Naive thymus-derived CD4-positive, alpha-beta T cell (primary cell): ENCODE data around the gene ALKBH4. TPM values are rescaled to one million over a fixed set of nuclear protein-coding genes. Genes with fewer than 3 reads are reported as not detected.

Experiments used
- ATAC-seq: fragments of 150-1000 bp; cut with Tn5 transposase; 2 replicates; pipeline ENCODE4 v1.10.0; 2021; ENCODE audit warnings: mild to moderate bottlenecking, moderate library complexity
- CTCF ChIA-PET: fragments of 350-600 bp; sonication (Branson Sonifier 250); formaldehyde crosslinking; loops from one replicate; lab custom pipeline; 2021; ENCODE audit warnings: antibody characterized with exemption; lab: Charles Lee
- POLR2A ChIA-PET: fragments of 350-600 bp; sonication (Branson Sonifier 250); formaldehyde crosslinking; loops from one replicate; lab custom pipeline; 2021; ENCODE audit warnings: antibody characterized with exemption, inconsistent platforms; lab: Charles Lee
- DNase-seq, 9 donors: peaks; one replicate each; pipeline versions ENCODE4 v3.0.0 to v3.0.0-alpha.2; 2020 to 2022; ENCODE audit warnings: mixed read lengths in 1 of 9
- H3K27ac ChIP-seq: one replicate; pipeline ENCODE4 v1.7.0; 2013; ENCODE audit warnings: mild to moderate bottlenecking, low read depth, low read length, moderate library complexity
- H3K27me3 ChIP-seq, 2 donors: one replicate each; pipeline ENCODE4 v1.7.0; 2013; ENCODE audit warnings: low read length in 2 of 2, mild to moderate bottlenecking in 2 of 2, moderate library complexity in 2 of 2; ENCODE audit not compliant: control insufficient read depth in 2 of 2, insufficient read depth in 2 of 2
- H3K36me3 ChIP-seq, 3 experiments: 1 replicate in 2 of 3; 2 replicates in 1 of 3; pipeline ENCODE4 v1.7.0; 2013; ENCODE audit warnings: low read length in 3 of 3, mild to moderate bottlenecking in 3 of 3, moderate library complexity in 1 of 3; ENCODE audit not compliant: insufficient read depth in 3 of 3, control insufficient read depth in 2 of 3
- H3K4me1 ChIP-seq, 2 donors: one replicate each; pipeline ENCODE4 v1.7.0; 2013; ENCODE audit warnings: low read length in 2 of 2, mild to moderate bottlenecking in 2 of 2, moderate library complexity in 1 of 2; ENCODE audit not compliant: control insufficient read depth in 2 of 2, insufficient read depth in 2 of 2
- H3K4me3 ChIP-seq: 2 replicates; pipeline ENCODE4 v1.7.0; 2013; ENCODE audit warnings: mild to moderate bottlenecking, low read length
- H3K9me3 ChIP-seq, 3 experiments: 1 replicate in 2 of 3; 2 replicates in 1 of 3; pipeline ENCODE4 v1.7.0; 2013; ENCODE audit warnings: low read length in 3 of 3; ENCODE audit not compliant: control insufficient read depth in 2 of 3
- H3K27ac Mint-ChIP-seq, 9 donors: one replicate each; pipeline ENCODE4 v1.8.0; 2020 to 2022; ENCODE audit warnings: mixed read lengths in 9 of 9, mild to moderate bottlenecking in 8 of 9, moderate library complexity in 5 of 9, inconsistent platforms in 2 of 9
- H3K27me3 Mint-ChIP-seq, 5 donors: one replicate each; pipeline ENCODE4 v1.8.0; 2021 to 2022; ENCODE audit warnings: mixed read lengths in 5 of 5, mild to moderate bottlenecking in 1 of 5
- H3K36me3 Mint-ChIP-seq, 5 donors: one replicate each; pipeline ENCODE4 v1.8.0; 2020 to 2022; ENCODE audit warnings: mixed read lengths in 5 of 5, mild to moderate bottlenecking in 3 of 5, inconsistent platforms in 1 of 5
- H3K4me1 Mint-ChIP-seq, 7 donors: one replicate each; pipeline ENCODE4 v1.8.0; 2020 to 2022; ENCODE audit warnings: mixed read lengths in 7 of 7, mild to moderate bottlenecking in 3 of 7, inconsistent platforms in 1 of 7
- H3K4me3 Mint-ChIP-seq, 10 donors: one replicate each; pipeline ENCODE4 v1.8.0; 2020 to 2022; ENCODE audit warnings: mild to moderate bottlenecking in 10 of 10, mixed read lengths in 10 of 10, moderate library complexity in 6 of 10, inconsistent platforms in 2 of 10
- H3K9me3 Mint-ChIP-seq, 11 donors: one replicate each; pipeline ENCODE4 v1.8.0; 2020 to 2022; ENCODE audit warnings: mixed read lengths in 11 of 11, mild to moderate bottlenecking in 4 of 11, inconsistent platforms in 1 of 11, moderate library complexity in 1 of 11
- intact Hi-C, 2 donors: fragments of 100-400 bp; cut with micrococcal nuclease; formaldehyde crosslinking; loops; one replicate each; pipeline ENCODE4 v1.15.1; 2023
- polyA plus RNA-seq, 2 donors: library from polyadenylated mRNA; unstranded; fragments of 300-500 nt; fragmentation: Illumina TruSeq; gene quantifications; one replicate each; pipeline ENCODE4 v1.2.3, GENCODE V29; 2021
- total RNA-seq, 6 experiments: library from RNA in 5 of 6; stranded (reverse) in 5 of 6; gene quantifications; 1 replicate in 5 of 6; 2 replicates in 1 of 6; pipeline ENCODE4 v1.2.3 and lab custom pipeline; 2021 to 2026

Gene ALKBH4
- total and polyA plus RNA-seq, 7 experiments from 2014 or later, result 4.0 to 24.7 (median 11.7) TPM

- peak overlapping the region in 1 of 9 donors; percentile 24 for H3K27ac Mint-ChIP-seq
- H3K27me3 Mint-ChIP-seq, result no peaks in the 10 kb centered on the region
- H3K4me3 ChIP-seq, result no peak overlapping the region
- H3K4me3 Mint-ChIP-seq, result no peak overlapping the region
- H3K9me3 Mint-ChIP-seq, result no peaks in the 10 kb centered on the region
- no peak overlapping the region for H3K27ac ChIP-seq
- CTCF ChIA-PET, result no interaction called here
- intact Hi-C loops, result loop anchor here (5.0 to 10.0 kb wide), 2 partner anchors 185 to 193 kb away; partner anchors contain the start of gene SH2B2 (in 1 of the 2)
- peaks cover 0 to 9% (median 0%) of the 10 kb centered on the region in 5 donors for H3K36me3 Mint-ChIP-seq
- ATAC-seq, result no peak
- POLR2A ChIA-PET, result interaction anchor here (1.3 kb wide), 1 partner anchor 58 kb away, joined by 4 read pairs; no protein-coding TSS in a partner anchor
- peaks cover 9 to 13% of the 10 kb centered on the region in 2 donors for H3K4me1 ChIP-seq
- DNase-seq, result no peak
- peaks cover 0 to 20% (median 18%) of the 10 kb centered on the region in 7 donors for H3K4me1 Mint-ChIP-seq
- peaks cover 0 to 59% (median 0%) of the 10 kb centered on the region in 3 experiments for H3K36me3 ChIP-seq
- H3K27me3 ChIP-seq, result no peaks in the 10 kb centered on the region
- no peaks in the 10 kb centered on the region for H3K9me3 ChIP-seq
Observed at GRCh38 chr7:102469972-102470825, 5.5 kb upstream of the ALKBH4 start.

DNA sequence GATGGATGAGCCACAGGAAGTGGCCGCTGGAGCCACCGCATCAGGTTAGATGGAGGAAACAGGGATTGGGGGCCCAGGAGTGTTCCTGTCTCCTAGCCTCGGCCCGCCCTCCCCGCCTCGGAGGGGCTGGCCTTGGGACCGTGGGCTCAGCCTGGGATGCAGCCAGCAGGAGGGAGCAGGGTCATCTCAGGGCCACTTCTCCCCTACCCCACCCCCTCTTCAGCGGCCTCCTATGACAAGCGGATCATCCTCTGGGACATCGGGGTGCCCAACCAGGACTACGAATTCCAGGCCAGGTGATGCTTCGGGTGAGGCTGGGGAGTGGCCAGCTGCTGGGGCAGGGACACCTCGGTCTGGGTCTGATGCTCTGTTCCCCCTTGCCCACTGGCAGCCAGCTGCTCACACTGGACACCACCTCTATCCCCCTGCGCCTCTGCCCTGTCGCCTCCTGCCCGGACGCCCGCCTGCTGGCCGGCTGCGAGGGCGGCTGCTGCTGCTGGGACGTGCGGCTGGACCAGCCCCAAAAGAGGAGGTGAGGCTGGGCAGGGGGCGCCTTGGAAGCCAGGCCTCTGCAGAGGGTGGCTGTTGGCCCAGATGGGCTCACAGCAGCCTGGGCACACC is 4.8 kb upstream of the ALKBH4 start:
- Histone ChIP-seq H3K9me3 (no peaks in the 10 kb centered on the region), H3K4me3 (no peak overlapping the region), H3K36me3 (peaks cover 0 to 64% (median 0%) of the 10 kb centered on the region in 3 experiments), H3K27me3 (no peaks in the 10 kb centered on the region), H3K4me1 (peaks cover 9 to 13% of the 10 kb centered on the region in 2 donors), H3K27ac (no peak overlapping the region)
- Mint-ChIP-seq H3K27me3 (no peaks in the 10 kb centered on the region), H3K9me3 (no peaks in the 10 kb centered on the region), H3K4me3 (no peak overlapping the region), H3K27ac (no peak overlapping the region), H3K4me1 (peaks cover 0 to 22% (median 19%) of the 10 kb centered on the region in 7 donors), H3K36me3 (peaks cover 0 to 9% (median 0%) of the 10 kb centered on the region in 5 donors)
- intact Hi-C loops, result loop anchor here (5.0 to 10.0 kb wide), 2 partner anchors 185 to 192 kb away; partner anchors contain the start of gene SH2B2 (in 1 of the 2)
- CTCF ChIA-PET, result no interaction called here
- ATAC-seq (no peak), DNase-seq (no peak)
- POLR2A ChIA-PET, result no interaction called here

DNA sequence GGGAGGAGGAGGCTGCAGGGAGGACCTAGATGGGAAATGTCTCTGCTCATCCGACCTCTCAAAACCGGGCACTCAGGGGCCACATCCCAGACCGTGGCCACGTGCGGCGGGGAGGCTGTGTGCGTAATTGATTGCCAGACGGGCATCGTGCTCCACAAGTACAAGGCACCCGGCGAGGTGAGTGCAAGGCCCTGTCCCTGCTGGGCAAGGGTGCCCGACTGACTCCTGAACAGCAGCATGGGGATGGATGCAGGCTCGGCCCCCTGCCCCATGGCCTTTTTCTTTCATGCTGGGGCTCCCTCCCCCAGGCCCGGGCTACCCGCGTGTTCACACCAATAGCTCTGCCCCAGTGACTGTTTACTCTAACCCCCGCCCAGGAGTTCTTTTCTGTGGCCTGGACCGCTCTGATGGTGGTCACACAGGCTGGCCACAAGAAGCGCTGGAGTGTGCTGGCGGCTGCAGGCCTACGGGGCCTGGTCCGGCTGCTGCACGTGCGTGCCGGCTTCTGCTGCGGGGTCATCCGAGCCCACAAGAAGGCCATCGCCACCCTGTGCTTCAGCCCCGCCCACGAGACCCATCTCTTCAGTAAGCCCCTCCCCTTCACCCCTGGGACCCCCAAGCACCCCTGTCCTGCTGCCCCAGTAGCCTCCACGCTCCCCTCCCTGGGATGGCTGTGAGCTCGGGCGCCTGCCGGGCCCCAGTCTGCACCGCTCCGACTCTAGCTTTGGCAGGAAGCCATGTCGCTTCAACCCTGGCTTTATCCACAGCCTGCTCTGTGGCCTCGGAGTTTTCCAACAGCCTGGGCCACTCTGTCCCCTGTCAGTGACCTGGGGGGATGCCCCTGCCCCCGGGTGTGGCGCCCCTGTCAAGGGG is 4.1 kb upstream of the ALKBH4 start:
- Mint-ChIP-seq H3K4me1 (peaks cover 6 to 28% (median 25%) of the 10 kb centered on the region in 7 donors), H3K27ac (no peak overlapping the region), H3K27me3 (no peaks in the 10 kb centered on the region), H3K36me3 (peaks cover 0 to 9% (median 0%) of the 10 kb centered on the region in 5 donors), H3K9me3 (no peaks in the 10 kb centered on the region), H3K4me3 (no peak overlapping the region)
- H3K36me3 ChIP-seq, result peaks cover 0 to 65% (median 0%) of the 10 kb centered on the region in 3 experiments
- no peak overlapping the region for H3K27ac ChIP-seq
- ChIA-PET CTCF (interaction anchor here (0.6 kb wide), 1 partner anchor 56 kb away, joined by 3 read pairs; no protein-coding TSS in a partner anchor), POLR2A (interaction anchor here (1.2 kb wide), 1 partner anchor 65 kb away, joined by 6 read pairs; no protein-coding TSS in a partner anchor)
- no peak overlapping the region for H3K4me3 ChIP-seq
- intact Hi-C loops, result loop anchor here (5.0 to 10.0 kb wide), 2 partner anchors 184 to 191 kb away; partner anchors contain the start of gene SH2B2 (in 1 of the 2)
- no peaks in the 10 kb centered on the region for H3K9me3 ChIP-seq
- H3K27me3 ChIP-seq, result no peaks in the 10 kb centered on the region
- peaks cover 16 to 18% of the 10 kb centered on the region in 2 donors for H3K4me1 ChIP-seq
- ATAC-seq, result no peak
- no peak for DNase-seq

DNA sequence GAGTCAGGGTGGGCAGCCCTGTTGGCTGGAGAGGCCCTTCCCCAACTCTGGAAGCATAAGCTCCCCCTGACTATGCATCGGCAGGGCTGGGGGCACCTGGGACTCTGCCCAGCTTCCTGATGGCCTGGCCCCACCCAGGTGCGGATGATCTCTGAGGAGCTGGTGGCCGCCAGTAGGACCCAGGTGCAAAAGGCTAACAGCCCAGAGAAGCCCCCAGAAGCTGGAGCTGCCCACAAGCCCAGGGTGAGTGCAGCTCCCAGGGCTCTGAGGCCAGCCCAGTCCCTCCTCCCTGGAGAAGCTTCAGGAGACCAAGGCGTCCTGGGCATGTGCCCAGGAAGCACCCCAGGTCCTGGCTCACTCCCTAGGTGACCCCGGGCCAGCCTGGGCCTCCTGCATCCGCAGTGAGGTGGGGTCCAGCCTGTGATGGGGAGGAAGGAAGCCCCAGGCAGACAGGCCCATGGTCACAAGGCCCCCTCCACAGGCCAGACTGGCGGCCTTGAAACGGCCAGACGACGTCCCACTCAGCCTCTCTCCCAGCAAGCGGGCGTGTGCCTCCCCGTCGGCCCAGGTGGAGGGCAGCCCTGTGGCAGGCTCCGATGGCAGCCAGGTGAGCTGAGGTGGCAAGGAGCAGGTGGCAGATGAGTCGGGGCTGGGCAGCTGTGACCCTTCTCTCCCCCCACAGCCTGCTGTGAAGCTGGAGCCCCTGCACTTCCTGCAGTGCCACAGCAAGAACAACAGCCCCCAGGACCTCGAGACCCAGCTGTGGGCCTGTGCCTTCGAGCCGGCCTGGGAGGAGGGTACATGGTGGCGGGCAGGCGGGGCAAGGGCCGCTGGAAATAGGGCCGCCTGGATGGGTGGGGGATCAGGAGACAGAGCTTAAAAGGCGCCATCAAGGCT is 3.2 kb upstream of the ALKBH4 start:
- H3K27ac Mint-ChIP-seq, result no peak overlapping the region
- no peak for ATAC-seq
- intact Hi-C loops, result loop anchor here (5.0 to 10.0 kb wide), 2 partner anchors 183 to 191 kb away; partner anchors contain the start of gene SH2B2 (in 1 of the 2)
- ChIA-PET CTCF (interaction anchor here (1.1 to 2.5 kb wide), 3 partner anchors 52 to 281 kb away, joined by 6 to 21 read pairs (median 6); partner anchors contain the start of gene FAM185A), POLR2A (interaction anchor here (0.8 to 2.3 kb wide), 4 partner anchors 35 to 64 kb away, joined by 3 to 9 read pairs (median 5); no protein-coding TSS in a partner anchor)
- Histone ChIP-seq H3K27me3 (no peaks in the 10 kb centered on the region), H3K27ac (no peak overlapping the region), H3K36me3 (peaks cover 0 to 56% (median 0%) of the 10 kb centered on the region in 3 experiments), H3K9me3 (no peaks in the 10 kb centered on the region), H3K4me1 (peaks cover 19 to 22% of the 10 kb centered on the region in 2 donors), H3K4me3 (no peak overlapping the region)
- H3K9me3 Mint-ChIP-seq, result no peaks in the 10 kb centered on the region
- H3K36me3 Mint-ChIP-seq, result peaks cover 0 to 9% (median 0%) of the 10 kb centered on the region in 5 donors
- H3K4me3 Mint-ChIP-seq, result peak overlapping the region in 2 of 10 donors; percentile 49 to 87
- no peak for DNase-seq
- no peaks in the 10 kb centered on the region for H3K27me3 Mint-ChIP-seq
- peaks cover 9 to 32% (median 29%) of the 10 kb centered on the region in 7 donors for H3K4me1 Mint-ChIP-seq

DNA sequence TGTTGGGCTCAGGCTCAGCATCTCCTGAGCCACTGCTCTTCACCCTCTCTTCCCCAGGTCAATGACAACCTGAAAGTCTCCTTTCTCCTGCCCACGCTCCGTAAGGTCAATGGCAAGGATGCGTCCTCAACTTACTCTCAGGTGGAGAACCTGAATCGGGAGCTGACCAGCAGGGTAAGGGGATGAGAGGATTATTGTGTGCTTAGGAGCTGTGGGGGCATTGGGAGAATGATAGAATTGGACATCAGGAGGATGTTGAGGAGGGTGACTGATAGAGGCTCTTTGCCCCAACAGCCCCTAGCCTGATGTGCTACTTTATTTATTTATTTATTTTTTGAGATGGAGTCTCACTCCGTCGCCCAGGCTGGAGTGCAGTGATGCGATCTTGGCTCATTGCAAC is 1.4 kb upstream of the ALKBH4 start:
- peaks cover 0 to 40% (median 0%) of the 10 kb centered on the region in 3 experiments for H3K36me3 ChIP-seq
- ChIA-PET POLR2A (interaction anchor here (0.6 to 3.2 kb wide), 7 partner anchors 32 to 70 kb away, joined by 3 to 28 read pairs (median 6); partner anchors contain the start of gene PRKRIP1), CTCF (interaction anchor here (0.6 to 2.5 kb wide), 12 partner anchors 11 to 1605 kb away, joined by 3 to 21 read pairs (median 4); partner anchors contain the start of gene PRKRIP1)
- H3K27ac ChIP-seq, result no peak overlapping the region
- Mint-ChIP-seq H3K27ac (peak overlapping the region in 4 of 9 donors; percentile 43 to 85 (median 56)), H3K36me3 (peaks cover 0 to 6% (median 0%) of the 10 kb centered on the region in 5 donors), H3K4me3 (peak overlapping the region; percentile 82 to 95 (median 89)), H3K4me1 (peaks cover 20 to 41% (median 33%) of the 10 kb centered on the region in 7 donors), H3K27me3 (no peaks in the 10 kb centered on the region), H3K9me3 (no peaks in the 10 kb centered on the region)
- H3K27me3 ChIP-seq, result no peaks in the 10 kb centered on the region
- no peak for ATAC-seq
- intact Hi-C loops, result loop anchor here (5.0 to 10.0 kb wide), 2 partner anchors 181 to 189 kb away; partner anchors contain the start of gene SH2B2 (in 1 of the 2)
- no peaks in the 10 kb centered on the region for H3K9me3 ChIP-seq
- H3K4me3 ChIP-seq, result no peak overlapping the region
- DNase-seq, result no peak
- peaks cover 19 to 22% of the 10 kb centered on the region in 2 donors for H3K4me1 ChIP-seq
